GM18873 (cell line): ENCODE measurements around the gene PDS5B.

Experiments used
- ATAC-seq: cut with Tn5 transposase; IDR thresholded peaks from one replicate; pipeline ENCODE4 v1.9.1; 2021; ENCODE audit warnings: mild to moderate bottlenecking, moderate library complexity, moderate number of reproducible peaks; ENCODE audit not compliant: unreplicated experiment, low FRiP score

Gene PDS5B

GRCh38 chr13:32587011-32587810 is 959 bp downstream of the PDS5B start:
- peak; percentile 31 for ATAC-seq

- no peak for ATAC-seq
These were observed 1.5 kb downstream of the PDS5B start for GRCh38 chr13:32587811-32588170.

GRCh38 chr13:32588736-32589135 is 2.5 kb downstream of the PDS5B start:
- ATAC-seq, result no peak

- no peak for ATAC-seq
These were observed 3.2 kb downstream of the PDS5B start for GRCh38 chr13:32589471-32589870.

GRCh38 chr13:32590266-32590665 is 4.0 kb downstream of the PDS5B start:
- no peak for ATAC-seq

- ATAC-seq, result no peak
These were observed 5.8 kb downstream of the PDS5B start for GRCh38 chr13:32592082-32592481.

GRCh38 chr13:32594157-32594738 is 8.0 kb downstream of the PDS5B start:
- ATAC-seq, result no peak

GRCh38 chr13:32595306-32595705 is 9.1 kb downstream of the PDS5B start:
- ATAC-seq, result no peak

GRCh38 chr13:32600890-32601289 is 14.6 kb downstream of the PDS5B start:
- ATAC-seq, result no peak

GRCh38 chr13:32609428-32609827 is 23.2 kb downstream of the PDS5B start:
- ATAC-seq, result no peak

- no peak for ATAC-seq
These were observed 24.3 kb downstream of the PDS5B start for GRCh38 chr13:32610538-32610937.

- ATAC-seq, result no peak
These were observed 24.7 kb downstream of the PDS5B start for GRCh38 chr13:32610977-32611376.

- ATAC-seq, result no peak
These were observed 30.7 kb downstream of the PDS5B start for GRCh38 chr13:32616883-32617511.

GRCh38 chr13:32622827-32623226 is 36.6 kb downstream of the PDS5B start:
- no peak for ATAC-seq

GRCh38 chr13:32624441-32624840 is 38.2 kb downstream of the PDS5B start:
- no peak for ATAC-seq

GRCh38 chr13:32627793-32628192 is 41.5 kb downstream of the PDS5B start:
- no peak for ATAC-seq

- ATAC-seq, result no peak
These were observed 43.1 kb downstream of the PDS5B start for GRCh38 chr13:32629313-32629712.

- no peak for ATAC-seq
These were observed 43.6 kb downstream of the PDS5B start for GRCh38 chr13:32629866-32630265.

GRCh38 chr13:32632343-32632909 is 46.2 kb downstream of the PDS5B start:
- no peak for ATAC-seq

GRCh38 chr13:32636711-32637110 is 50.5 kb downstream of the PDS5B start:
- ATAC-seq, result no peak

GRCh38 chr13:32638739-32639138 is 52.5 kb downstream of the PDS5B start:
- no peak for ATAC-seq
